Adrenal gland (tissue), 12 donors: ENCODE data around the gene TOM1. TPM values are rescaled to one million over a fixed set of nuclear protein-coding genes. Genes with fewer than 3 reads are reported as not detected.
A peak's percentile ranks its signal among the peaks of the same experiment; 100 is the strongest.

ENCODE experiments used
- DNase-seq, 7 donors: peaks; one replicate each; pipeline ENCODE4 v3.0.0-alpha.2; 2019 to 2020
- H3K27ac ChIP-seq, 5 donors: fragments of 200-600 bp; sonication (generic) in 4 of 5; 1 replicate in 3 of 5; 2 replicates in 2 of 5; pipeline versions ENCODE4 v1.5.1 to v1.8.0; 2016 to 2020; ENCODE audit warnings: mild to moderate bottlenecking in 1 of 5
- H3K27me3 ChIP-seq: fragments of 200-600 bp; 2 replicates; pipeline ENCODE4 v1.8.0; 2021
- H3K36me3 ChIP-seq, 2 donors: fragments of 200-600 bp; replicated peaks in 1 of 2; 1 replicate in 1 of 2; 2 replicates in 1 of 2; pipeline versions ENCODE4 v1.5.1 to v1.8.0; 2018 to 2022
- H3K4me1 ChIP-seq, 2 donors: fragments of 200-600 bp; replicated peaks in 1 of 2; 1 replicate in 1 of 2; 2 replicates in 1 of 2; pipeline versions ENCODE4 v1.5.1 to v1.8.0; 2018 to 2021
- H3K4me3 ChIP-seq, 4 donors: fragments of 200-600 bp; sonication (generic) in 3 of 4; one replicate each; pipeline ENCODE4 v1.5.1; 2016 to 2018
- H3K9me3 ChIP-seq, 3 donors: fragments of 200-600 bp; sonication (generic) in 1 of 3; replicated peaks in 1 of 3; 1 replicate in 2 of 3; 2 replicates in 1 of 3; pipeline versions ENCODE4 v1.5.1 to v1.8.0; 2016 to 2021
- POLR2A ChIP-seq, 2 donors: fragments of 450-650 bp; IDR thresholded peaks; one replicate each; pipeline ENCODE4 v1.6.1; 2017; ENCODE audit warnings: antibody characterized with exemption in 2 of 2, mild to moderate bottlenecking in 2 of 2, moderate library complexity in 1 of 2
- WGBS, 4 donors: extraction: QIAGEN DNeasy Blood & Tissue Kit in 2 of 4; methylation state at CpG; one replicate each; pipeline versions ENCODE4 v1.1.5 to v1.1.7; 2013 to 2017; 5-methylcytosine and 5-hydroxymethylcytosine counted together
- intact Hi-C, 2 donors: fragments of 100-400 bp; cut with DNase I; formaldehyde crosslinking; loops; one replicate each; pipeline versions ENCODE4 v1.14.1 to v1.15.0; 2022 to 2023
- polyA plus RNA-seq, 3 donors: library from polyadenylated mRNA; stranded (reverse); fragments of 200-250 nt in 2 of 3; fragments of 350-450 nt in 1 of 3; fragmentation: Illumina TruSeq in 1 of 3; extraction: RNeasy Lipid Tissue Mini Kit (QIAGEN cat#74804) in 1 of 3; gene quantifications; one replicate each; pipeline ENCODE4 v1.2.3, GENCODE V29; 2013 to 2014
- total RNA-seq, 9 donors: library from RNA; depleted of rRNA in 4 of 9; stranded (reverse); fragments of >200 nt in 4 of 9; fragments of 120-200 nt in 1 of 9; fragmentation: NEBNext Ultra II Directional in 1 of 9; extraction: Animal tissue kit (Norgen Biotek cat#: 25700) in 1 of 9; gene quantifications; one replicate each; pipeline versions ENCODE4 v1.1.0 to v1.2.4, GENCODE V29; 2013 to 2023
- TF ChIP-seq, protein P1 (sequence below), 6 experiments: fragments of 450-650 bp in 4 of 6; fragments of 200-600 bp in 2 of 6; sonication (generic) in 1 of 6; IDR thresholded peaks; 1 replicate in 5 of 6; 2 replicates in 1 of 6; pipeline versions ENCODE4 v1.5.1 to v1.8.0; 2016 to 2021; ENCODE audit warnings: antibody characterized with exemption in 6 of 6, mild to moderate bottlenecking in 2 of 6, moderate library complexity in 1 of 6
- donor health status: healthy with polysubstance abuse.
- donor health status: Bipolar disorder and iron deficiency.
- donor health status: DM: yes; HTN: yes; CAD: no.
- donor health status: DM: no; HTN: no; CAD: no.
- donor health status: DM: no; HTN: no; CAD: no.
- donor health status: DM: yes; HTN: yes; CAD: no.

TOM1 gene
- total and polyA plus RNA-seq, 12 donors = 57.5 to 188 (median 106) TPM

DNA sequence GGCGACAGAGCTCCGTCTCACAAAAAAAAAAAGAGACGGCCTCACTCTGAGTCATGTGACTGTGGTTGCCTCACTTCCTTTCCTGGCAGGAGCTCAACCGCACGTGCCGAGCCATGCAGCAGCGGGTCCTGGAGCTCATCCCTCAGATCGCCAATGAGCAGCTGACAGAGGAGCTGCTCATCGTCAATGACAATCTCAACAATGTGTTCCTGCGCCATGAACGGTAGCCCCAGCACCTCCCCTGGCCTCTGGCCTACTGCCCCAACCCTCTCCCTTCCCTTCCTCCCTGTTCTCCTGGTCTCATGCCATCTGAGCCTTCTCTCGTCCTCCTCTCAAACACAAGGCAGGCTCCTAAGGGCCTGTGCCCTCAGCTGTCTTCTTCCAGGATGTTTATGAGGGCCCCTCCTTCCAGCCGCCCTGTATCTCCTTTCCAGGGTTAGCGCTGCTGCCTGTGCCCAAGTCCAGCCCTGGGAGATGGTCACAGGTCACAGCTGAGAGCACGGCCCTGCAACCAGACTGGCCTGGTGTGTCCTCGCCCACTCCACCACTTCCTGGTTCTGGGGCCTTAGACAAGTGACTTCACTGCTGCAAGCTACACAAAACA, 30.7 kb downstream of the TOM1 start:
- DNase-seq = peak; percentile 82 to 96 (median 94)
- Histone ChIP-seq H3K4me3 (no peak overlapping the region), H3K4me1 (peaks cover 20 to 31% of the 10 kb centered on the region in 2 donors), H3K27ac (peak overlapping the region; percentile 17 to 89 (median 82)), H3K36me3 (peaks cover 0 to 86% of the 10 kb centered on the region in 2 donors), H3K27me3 (no peaks in the 10 kb centered on the region), H3K9me3 (no peaks in the 10 kb centered on the region)
- intact Hi-C loops = no loop called here
- WGBS, 4 donors = 15 to 49% (median 24%) methylated on average over 11 to 16 of the region's 16 CpGs
- peak in 1 of 2 donors; percentile 45 for TF ChIP-seq POLR2A (IDR thresholded peaks at IDR 0.05)
- TF ChIP-seq, protein P1, sequence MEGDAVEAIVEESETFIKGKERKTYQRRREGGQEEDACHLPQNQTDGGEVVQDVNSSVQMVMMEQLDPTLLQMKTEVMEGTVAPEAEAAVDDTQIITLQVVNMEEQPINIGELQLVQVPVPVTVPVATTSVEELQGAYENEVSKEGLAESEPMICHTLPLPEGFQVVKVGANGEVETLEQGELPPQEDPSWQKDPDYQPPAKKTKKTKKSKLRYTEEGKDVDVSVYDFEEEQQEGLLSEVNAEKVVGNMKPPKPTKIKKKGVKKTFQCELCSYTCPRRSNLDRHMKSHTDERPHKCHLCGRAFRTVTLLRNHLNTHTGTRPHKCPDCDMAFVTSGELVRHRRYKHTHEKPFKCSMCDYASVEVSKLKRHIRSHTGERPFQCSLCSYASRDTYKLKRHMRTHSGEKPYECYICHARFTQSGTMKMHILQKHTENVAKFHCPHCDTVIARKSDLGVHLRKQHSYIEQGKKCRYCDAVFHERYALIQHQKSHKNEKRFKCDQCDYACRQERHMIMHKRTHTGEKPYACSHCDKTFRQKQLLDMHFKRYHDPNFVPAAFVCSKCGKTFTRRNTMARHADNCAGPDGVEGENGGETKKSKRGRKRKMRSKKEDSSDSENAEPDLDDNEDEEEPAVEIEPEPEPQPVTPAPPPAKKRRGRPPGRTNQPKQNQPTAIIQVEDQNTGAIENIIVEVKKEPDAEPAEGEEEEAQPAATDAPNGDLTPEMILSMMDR (IDR thresholded peaks at IDR 0.05) = no peak

DNA sequence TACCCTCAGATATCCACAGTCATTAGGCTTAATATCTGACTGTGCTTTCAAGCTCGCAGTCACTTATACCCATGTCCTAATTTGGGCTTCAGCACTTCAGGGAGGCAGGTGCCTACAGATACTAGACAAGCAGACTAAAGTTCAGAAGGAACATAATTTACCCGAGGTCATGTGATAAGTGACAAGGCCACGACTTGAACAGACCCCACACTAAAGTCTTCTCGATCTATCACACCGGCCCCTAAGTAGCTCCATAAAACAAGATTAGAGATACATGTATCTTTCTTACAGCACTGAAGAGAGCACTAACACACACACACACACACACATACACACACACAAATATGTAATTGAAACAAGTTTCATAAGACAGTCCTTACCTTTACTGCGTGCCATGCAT, 32.6 kb downstream of the TOM1 start:
- WGBS, 4 donors = 67 to 78% (median 74%) methylated on average over 6 of the region's 6 CpGs
- peaks cover 35 to 51% of the 10 kb centered on the region in 2 donors for H3K4me1 ChIP-seq
- no peaks in the 10 kb centered on the region for H3K9me3 ChIP-seq
- no peak overlapping the region for H3K27ac ChIP-seq
- intact Hi-C loops = no loop called here
- H3K36me3 ChIP-seq = peaks cover 0 to 86% of the 10 kb centered on the region in 2 donors
- no peaks in the 10 kb centered on the region for H3K27me3 ChIP-seq
- DNase-seq = no peak
- TF ChIP-seq, protein P1 (IDR thresholded peaks at IDR 0.05) = no peak
- TF ChIP-seq POLR2A (IDR thresholded peaks at IDR 0.05) = no peak
- H3K4me3 ChIP-seq = no peak overlapping the region

DNA sequence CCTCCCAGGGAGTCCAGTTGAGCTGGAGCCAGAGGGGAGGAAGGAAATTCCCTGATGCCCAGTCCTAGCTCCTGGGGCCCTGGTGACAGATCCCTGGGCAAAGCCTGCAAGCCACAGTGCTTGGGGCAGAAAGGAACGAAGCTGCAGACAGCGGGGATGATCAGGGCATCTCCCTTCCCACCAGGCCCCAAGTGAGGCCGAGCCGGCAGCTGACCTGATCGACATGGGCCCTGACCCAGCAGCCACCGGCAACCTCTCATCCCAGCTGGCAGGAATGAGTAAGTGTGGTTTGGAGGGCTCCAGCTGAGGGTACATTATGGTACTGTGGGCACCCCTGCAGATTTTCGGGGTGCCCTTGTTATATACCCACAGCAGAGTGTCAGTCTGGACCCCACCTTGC, 33.5 kb downstream of the TOM1 start:
- H3K27ac ChIP-seq = no peak overlapping the region

DNA sequence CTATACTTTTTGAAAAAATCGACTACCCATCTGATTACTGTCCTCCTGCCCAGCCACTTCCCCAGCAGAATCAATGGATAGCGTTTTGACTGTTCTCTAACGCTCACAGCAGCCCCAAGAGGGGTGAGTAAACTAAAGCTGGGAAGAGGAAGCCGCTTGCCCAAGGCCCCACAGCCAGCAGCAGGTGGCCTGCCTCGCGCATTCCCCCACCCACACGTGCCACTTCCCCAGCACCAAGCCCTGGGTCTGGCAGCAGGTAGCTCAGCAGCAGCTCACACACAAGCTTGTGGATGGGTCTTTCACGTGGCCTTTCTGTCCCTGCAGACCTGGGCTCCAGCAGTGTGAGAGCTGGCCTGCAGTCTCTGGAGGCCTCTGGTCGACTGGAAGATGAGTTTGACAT, 34.3 kb downstream of the TOM1 start:
- H3K9me3 ChIP-seq = no peaks in the 10 kb centered on the region
- TF ChIP-seq, protein P1 (IDR thresholded peaks at IDR 0.05) = no peak
- no peak for TF ChIP-seq POLR2A (IDR thresholded peaks at IDR 0.05)
- intact Hi-C loops = no loop called here
- H3K36me3 ChIP-seq = peaks cover 0 to 85% of the 10 kb centered on the region in 2 donors
- no peak for DNase-seq
- H3K4me3 ChIP-seq = no peak overlapping the region
- H3K27ac ChIP-seq = peak overlapping the region in 2 of 5 donors; percentile 47 to 86
- H3K4me1 ChIP-seq = peaks cover 28 to 42% of the 10 kb centered on the region in 2 donors
- 72 to 82% (median 75%) methylated on average over 9 of the region's 9 CpGs for WGBS, 4 donors
- no peaks in the 10 kb centered on the region for H3K27me3 ChIP-seq

More for the DNA sequence above, 33.5 kb downstream of the TOM1 start:
- Histone ChIP-seq H3K4me1 (peaks cover 34 to 49% of the 10 kb centered on the region in 2 donors), H3K36me3 (peaks cover 0 to 83% of the 10 kb centered on the region in 2 donors), H3K27me3 (no peaks in the 10 kb centered on the region), H3K4me3 (no peak overlapping the region), H3K9me3 (no peaks in the 10 kb centered on the region)
- DNase-seq = no peak
- intact Hi-C loops = no loop called here
- no peak for TF ChIP-seq POLR2A (IDR thresholded peaks at IDR 0.05)
- TF ChIP-seq, protein P1 (IDR thresholded peaks at IDR 0.05) = no peak
- 88 to 97% (median 92%) methylated on average over 2 to 7 of the region's 7 CpGs for WGBS, 4 donors
